HCT116 (cell line): ENCODE results near the gene COG5. TPM values are rescaled to one million over a fixed set of nuclear protein-coding genes. Genes with fewer than 3 reads are reported as not detected.

ENCODE experiments used
- ATAC-seq: fragments of 200-7000 bp; cut with Tn5 transposase; 2 replicates; pipeline ENCODE4 v1.9.1; 2020; ENCODE audit warnings: mild to moderate bottlenecking, moderate library complexity
- BruUV-seq: library from RNA; stranded (reverse); fragments of 400-500 nt; replicated peaks from 2 replicates; lab custom pipeline; 2021; lab: Mats Ljungman, UMichigan
- CTCF ChIA-PET: fragments of 300-600 bp; sonication (Branson Sonifier 250); formaldehyde crosslinking; loops from one replicate; lab custom pipeline; 2021; ENCODE audit warnings: antibody characterized with exemption; lab: Charles Lee
- POLR2A ChIA-PET: fragments of 300-600, 350-600 bp; sonication (Branson Sonifier 250); formaldehyde crosslinking; loops from one replicate; lab custom pipeline; 2021; ENCODE audit warnings: antibody characterized with exemption; lab: Charles Lee
- RAD21 ChIA-PET, 2 experiments: fragments of 300-600 bp; sonication (Branson Sonifier 250); formaldehyde crosslinking; loops; one replicate each; lab custom pipeline; 2023; ENCODE audit warnings: low total read pairs in 2 of 2; ENCODE audit not compliant: uncharacterized antibody in 2 of 2, unreplicated experiment in 2 of 2, low non-redundant PET in 1 of 2; lab: Charles Lee
- DNase-seq: peaks from one replicate; pipeline ENCODE4 v3.0.0-alpha.2; 2010; ENCODE audit warnings: low read depth, low spot score
- H2AFZ ChIP-seq: fragments of 200-600 bp; shearing (Covaris generic), sonication (generic); 2 replicates; pipeline ENCODE4 v1.6.1; 2017; ENCODE audit warnings: low read depth, mixed run types, mixed read lengths, antibody characterized with exemption, low read length; ENCODE audit not compliant: poor library complexity, severe bottlenecking
- H3K27ac ChIP-seq: 2 replicates; pipeline ENCODE4 v1.5.1; 2012; ENCODE audit warnings: low read depth, low read length
- H3K27me3 ChIP-seq: fragments of 200-600 bp; sonication (generic); 2 replicates; pipeline ENCODE4 v1.6.1; 2016; ENCODE audit warnings: mixed run types, low read length, mixed read lengths; ENCODE audit not compliant: insufficient read depth
- H3K36me3 ChIP-seq, 2 experiments: fragments of 200-500 bp in 1 of 2; fragments of 200-600 bp in 1 of 2; sonication (Bioruptor generic) in 1 of 2; sonication (generic) in 1 of 2; 2 replicates each; pipeline versions ENCODE4 v1.5.1 to v1.6.1; 2014 to 2016; ENCODE audit warnings: low read length in 2 of 2, inconsistent platforms in 1 of 2, mixed read lengths in 1 of 2, mixed run types in 1 of 2; ENCODE audit not compliant: insufficient read depth in 2 of 2, control insufficient read depth in 1 of 2
- H3K4me1 ChIP-seq, 2 experiments: fragments of 200-600 bp in 1 of 2; sonication (generic) in 1 of 2; 2 replicates each; pipeline versions ENCODE4 v1.5.1 to v1.6.1; 2012 to 2017; ENCODE audit warnings: low read length in 2 of 2, inconsistent platforms in 1 of 2, mild to moderate bottlenecking in 1 of 2, mixed read lengths in 1 of 2, mixed run types in 1 of 2, moderate library complexity in 1 of 2; ENCODE audit not compliant: insufficient read depth in 2 of 2, control insufficient read depth in 1 of 2
- H3K4me2 ChIP-seq: fragments of 200-600 bp; sonication (generic); 2 replicates; pipeline ENCODE4 v1.6.1; 2017; ENCODE audit warnings: mixed run types, low read length, mixed read lengths
- H3K4me3 ChIP-seq, 2 experiments: fragments of 200-600 bp in 1 of 2; sonication (generic) in 1 of 2; replicated peaks in 1 of 2; 2 replicates each; pipeline ENCODE4 v1.5.1; 2011 to 2016; ENCODE audit warnings: low read length in 2 of 2, control low read depth in 1 of 2, low read depth in 1 of 2, mild to moderate bottlenecking in 1 of 2, mixed read lengths in 1 of 2, mixed run types in 1 of 2
- H3K79me2 ChIP-seq: fragments of 200-600 bp; sonication (generic); 2 replicates; pipeline ENCODE4 v1.6.1; 2017; ENCODE audit warnings: mild to moderate bottlenecking, mixed run types, low read length, moderate library complexity, mixed read lengths; ENCODE audit not compliant: insufficient read depth
- H3K9ac ChIP-seq: fragments of 200-600 bp; sonication (generic); 2 replicates; pipeline ENCODE4 v1.6.1; 2016; ENCODE audit warnings: low read length, mixed read lengths
- H3K9me2 ChIP-seq: fragments of 200-600 bp; sonication (generic), shearing (Covaris generic); 2 replicates; pipeline ENCODE4 v1.6.1; 2017; ENCODE audit warnings: mixed run types, mild to moderate bottlenecking, moderate library complexity; ENCODE audit not compliant: insufficient read depth
- H3K9me3 ChIP-seq, 2 experiments: fragments of 200-500 bp in 1 of 2; fragments of 200-600 bp in 1 of 2; sonication (Bioruptor generic) in 1 of 2; sonication (generic) in 1 of 2; 2 replicates each; pipeline ENCODE4 v1.6.1; 2014 to 2017; ENCODE audit warnings: low read length in 2 of 2, mixed read lengths in 2 of 2, inconsistent platforms in 1 of 2, low read depth in 1 of 2, mild to moderate bottlenecking in 1 of 2, mixed run types in 1 of 2, moderate library complexity in 1 of 2; ENCODE audit not compliant: control insufficient read depth in 1 of 2, insufficient read depth in 1 of 2
- H4K20me1 ChIP-seq: fragments of 200-600 bp; sonication (generic), shearing (Covaris generic); 2 replicates; pipeline ENCODE4 v1.6.1; 2017; ENCODE audit warnings: mixed run types, mild to moderate bottlenecking, moderate library complexity; ENCODE audit not compliant: insufficient read depth
- CBX3 ChIP-seq: IDR thresholded peaks from 2 replicates; pipeline ENCODE4 v1.6.1; 2012; ENCODE audit warnings: low read depth
- CEBPB ChIP-seq: IDR thresholded peaks from 2 replicates; pipeline ENCODE4 v1.6.1; 2012; ENCODE audit warnings: low read depth
- ELF1 ChIP-seq: IDR thresholded peaks from 2 replicates; pipeline ENCODE4 v1.6.1; 2012; ENCODE audit warnings: low read depth, borderline replicate concordance
- EZH2 ChIP-seq: fragments of 200-600 bp; sonication (generic); IDR thresholded peaks from 2 replicates; pipeline ENCODE4 v1.6.1; 2017; ENCODE audit warnings: antibody characterized with exemption, mixed run types
- EZH2phosphoT487 ChIP-seq: fragments of 200-600 bp; IDR thresholded peaks from 2 replicates; pipeline ENCODE4 v1.6.1; 2018; ENCODE audit warnings: antibody characterized with exemption, borderline replicate concordance
- FOSL1 ChIP-seq: IDR thresholded peaks from 2 replicates; pipeline ENCODE4 v1.6.1; 2012; ENCODE audit warnings: low read depth
- JUND ChIP-seq: IDR thresholded peaks from 2 replicates; pipeline ENCODE4 v1.6.1; 2012
- POLR2A ChIP-seq: IDR thresholded peaks from 2 replicates; pipeline ENCODE4 v1.7.0; 2011; ENCODE audit warnings: borderline replicate concordance; ENCODE audit not compliant: insufficient read depth, insufficient read length; ENCODE audit errors: extremely low read depth
- SP1 ChIP-seq: IDR thresholded peaks from 2 replicates; pipeline ENCODE4 v1.6.1; 2012; ENCODE audit warnings: low read depth
- SRF ChIP-seq: IDR thresholded peaks from 2 replicates; pipeline ENCODE4 v1.6.1; 2012; ENCODE audit warnings: low read depth
- TCF7L2 ChIP-seq: IDR thresholded peaks from 2 replicates; pipeline ENCODE4 v1.7.0; 2011; ENCODE audit warnings: borderline replicate concordance, inconsistent platforms; ENCODE audit not compliant: insufficient read depth, insufficient read length; ENCODE audit errors: extremely low read depth
- YY1 ChIP-seq: IDR thresholded peaks from 2 replicates; pipeline ENCODE4 v1.6.1; 2011; ENCODE audit warnings: low read length, low read depth, moderate library complexity, mild to moderate bottlenecking; ENCODE audit not compliant: insufficient replicate concordance; ENCODE audit errors: extremely low read depth
- ZNF274 ChIP-seq: fragments of 200-500 bp; sonication (Bioruptor generic); IDR thresholded peaks from 2 replicates; pipeline ENCODE4 v1.6.1; 2014; ENCODE audit warnings: mild to moderate bottlenecking, low read depth, low read length, inconsistent platforms
- intact Hi-C: fragments of 100-400 bp; cut with micrococcal nuclease; formaldehyde crosslinking; loops from 2 replicates; pipeline ENCODE4 v1.10.0; 2022
- total RNA-seq: library from RNA; stranded (reverse); gene quantifications from one replicate; pipeline ENCODE4 v1.2.1, GENCODE V29; 2021; ENCODE audit not compliant: unreplicated experiment
- TF ChIP-seq, protein P1 (sequence below), 3 experiments: fragments of 200-600 bp in 1 of 3; sonication (generic) in 1 of 3; IDR thresholded peaks in 2 of 3; conservative IDR thresholded peaks in 1 of 3; 2 replicates each; pipeline ENCODE4 v1.5.1; 2012 to 2017; ENCODE audit warnings: low read depth in 2 of 3, low read length in 2 of 3, antibody characterized with exemption in 1 of 3, borderline replicate concordance in 1 of 3, control low read depth in 1 of 3, mild to moderate bottlenecking in 1 of 3, mixed read lengths in 1 of 3, mixed run types in 1 of 3, moderate library complexity in 1 of 3; ENCODE audit not compliant: insufficient read depth in 1 of 3

Gene COG5
- total RNA-seq, 1 experiment from 2014 or later, result 30.7 TPM

GRCh38 chr7:107600816-107601215 is 37.1 kb upstream of the COG5 start:
- no peak for DNase-seq
- ChIA-PET POLR2A (no interaction called here), CTCF (interaction anchor here (0.5 kb wide), 1 partner anchor 598 kb away, joined by 3 read pairs; no protein-coding TSS in a partner anchor), RAD21 (no interaction called here)
- intact Hi-C loops, result no loop called here
- no peak for ATAC-seq
- TF ChIP-seq JUND (no peak), YY1 (no peak), SP1 (no peak), CBX3 (no peak), EZH2phosphoT487 (no peak)
- no peaks in the 10 kb centered on the region for H3K9me2 ChIP-seq
- H3K27me3 ChIP-seq, result no peaks in the 10 kb centered on the region
- H3K4me3 ChIP-seq, result no peak overlapping the region
- H3K79me2 ChIP-seq, result no peaks in the 10 kb centered on the region
- H3K27ac ChIP-seq, result no peak overlapping the region
- no peaks in the 10 kb centered on the region for H3K9me3 ChIP-seq
- H3K36me3 ChIP-seq, result peaks cover 0 to 3% of the 10 kb centered on the region in 2 experiments; a peak in 1 of 4 replicates
- no peak overlapping the region for H3K4me2 ChIP-seq
- BruUV-seq, result no TSS peak
- H4K20me1 ChIP-seq, result no peaks in the 10 kb centered on the region
- H3K9ac ChIP-seq, result no peak overlapping the region
- no peak overlapping the region for H2AFZ ChIP-seq
- H3K4me1 ChIP-seq, result no peaks in the 10 kb centered on the region

DNA sequence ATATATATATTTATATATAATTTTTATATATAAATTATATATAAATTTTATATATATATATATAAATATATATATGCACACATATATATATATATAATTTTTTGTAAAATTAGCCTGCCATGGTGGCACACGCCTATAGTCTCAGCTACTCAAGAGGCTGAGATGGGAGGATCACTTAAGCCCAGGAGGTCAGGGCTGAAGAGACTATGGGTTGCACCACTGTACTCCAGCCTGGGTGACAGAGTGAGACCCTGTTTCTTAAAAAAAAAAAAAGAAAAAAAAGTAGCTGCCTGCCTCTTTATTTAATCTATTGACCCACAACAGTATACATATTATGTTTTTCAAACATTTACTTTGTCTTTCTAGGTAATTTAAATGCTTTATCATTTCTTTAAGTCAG is 35.5 kb upstream of the COG5 start:
- Histone ChIP-seq H3K4me2 (no peak overlapping the region), H3K4me1 (no peaks in the 10 kb centered on the region), H3K27me3 (no peaks in the 10 kb centered on the region), H3K4me3 (no peak overlapping the region), H4K20me1 (no peaks in the 10 kb centered on the region), H3K9me3 (no peaks in the 10 kb centered on the region), H3K27ac (no peak overlapping the region), H3K36me3 (peaks cover 0 to 14% of the 10 kb centered on the region in 2 experiments; a peak in 1 of 4 replicates), H3K9me2 (no peaks in the 10 kb centered on the region), H2AFZ (no peak overlapping the region), H3K9ac (no peak overlapping the region), H3K79me2 (no peaks in the 10 kb centered on the region)
- CTCF ChIA-PET, result no interaction called here
- TF ChIP-seq CBX3, result no peak
- TF ChIP-seq, protein P1, sequence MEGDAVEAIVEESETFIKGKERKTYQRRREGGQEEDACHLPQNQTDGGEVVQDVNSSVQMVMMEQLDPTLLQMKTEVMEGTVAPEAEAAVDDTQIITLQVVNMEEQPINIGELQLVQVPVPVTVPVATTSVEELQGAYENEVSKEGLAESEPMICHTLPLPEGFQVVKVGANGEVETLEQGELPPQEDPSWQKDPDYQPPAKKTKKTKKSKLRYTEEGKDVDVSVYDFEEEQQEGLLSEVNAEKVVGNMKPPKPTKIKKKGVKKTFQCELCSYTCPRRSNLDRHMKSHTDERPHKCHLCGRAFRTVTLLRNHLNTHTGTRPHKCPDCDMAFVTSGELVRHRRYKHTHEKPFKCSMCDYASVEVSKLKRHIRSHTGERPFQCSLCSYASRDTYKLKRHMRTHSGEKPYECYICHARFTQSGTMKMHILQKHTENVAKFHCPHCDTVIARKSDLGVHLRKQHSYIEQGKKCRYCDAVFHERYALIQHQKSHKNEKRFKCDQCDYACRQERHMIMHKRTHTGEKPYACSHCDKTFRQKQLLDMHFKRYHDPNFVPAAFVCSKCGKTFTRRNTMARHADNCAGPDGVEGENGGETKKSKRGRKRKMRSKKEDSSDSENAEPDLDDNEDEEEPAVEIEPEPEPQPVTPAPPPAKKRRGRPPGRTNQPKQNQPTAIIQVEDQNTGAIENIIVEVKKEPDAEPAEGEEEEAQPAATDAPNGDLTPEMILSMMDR (IDR thresholded peaks at IDR 0.05 in 2 of 3, conservative IDR thresholded peaks at IDR 0.05 in 1 of 3; ENCODE audit: borderline replicate concordance in 1 of 3, insufficient read depth in 1 of 3, low read depth in 2 of 3, low read length in 2 of 3), result no peak
- TF ChIP-seq TCF7L2, result no peak
- no peak for TF ChIP-seq FOSL1
- no peak for TF ChIP-seq ELF1
- no peak for TF ChIP-seq CEBPB
- no peak for TF ChIP-seq EZH2
- no peak for TF ChIP-seq ZNF274
- TF ChIP-seq SRF, result no peak
- no peak for TF ChIP-seq SP1
- TF ChIP-seq POLR2A, result no peak
- DNase-seq (no peak), ATAC-seq (no peak)
- no TSS peak for BruUV-seq
- RAD21 ChIA-PET, result no interaction called here
- POLR2A ChIA-PET, result no interaction called here
- intact Hi-C loops, result loop anchor here (10.0 kb wide), 1 partner anchor 344 kb away; no protein-coding TSS in a partner anchor
